CD4-positive, alpha-beta T cell (primary cell): Measurements from ENCODE around the gene HSD17B1. TPM values are rescaled to one million over a fixed set of nuclear protein-coding genes. Genes with fewer than 3 reads are reported as not detected.

ENCODE experiments used
- ATAC-seq: fragments of 200-7000 bp; cut with Tn5 transposase; one replicate; pipeline ENCODE4 v1.10.0; 2022; ENCODE audit warnings: mild to moderate bottlenecking; ENCODE audit not compliant: poor library complexity
- CTCF ChIA-PET: fragments of 350-600 bp; sonication (Branson Sonifier 250); formaldehyde crosslinking; loops from one replicate; lab custom pipeline; 2021; ENCODE audit warnings: antibody characterized with exemption, inconsistent platforms; lab: Charles Lee
- POLR2A ChIA-PET: fragments of 350-600 bp; sonication (Branson Sonifier 250); formaldehyde crosslinking; loops from one replicate; lab custom pipeline; 2021; ENCODE audit warnings: antibody characterized with exemption, inconsistent platforms; lab: Charles Lee
- DNase-seq, 14 experiments: peaks; one replicate each; pipeline ENCODE4 v3.0.0-alpha.2; 2013 to 2020; ENCODE audit warnings: mixed read lengths in 2 of 14
- H3K27ac ChIP-seq, 2 donors: one replicate each; pipeline versions ENCODE4 v1.5.1 to v1.7.0; 2013; ENCODE audit warnings: low read length in 2 of 2, low read depth in 1 of 2, mild to moderate bottlenecking in 1 of 2
- H3K27me3 ChIP-seq, 2 experiments: 1 replicate in 1 of 2; 2 replicates in 1 of 2; pipeline versions ENCODE4 v1.6.1 to v1.7.0; 2013; ENCODE audit warnings: low read length in 2 of 2, control low read depth in 1 of 2, mild to moderate bottlenecking in 1 of 2, moderate library complexity in 1 of 2; ENCODE audit not compliant: insufficient read depth in 2 of 2, control insufficient read depth in 1 of 2
- H3K36me3 ChIP-seq: one replicate; pipeline ENCODE4 v1.6.1; 2013; ENCODE audit warnings: low read length, control low read depth; ENCODE audit not compliant: insufficient read depth
- H3K4me1 ChIP-seq: one replicate; pipeline ENCODE4 v1.6.1; 2013; ENCODE audit warnings: low read length, control low read depth; ENCODE audit not compliant: insufficient read depth
- H3K4me3 ChIP-seq: one replicate; pipeline ENCODE4 v1.5.1; 2013; ENCODE audit warnings: mild to moderate bottlenecking, low read length, moderate library complexity
- H3K9me3 ChIP-seq, 2 experiments: 1 replicate in 1 of 2; 2 replicates in 1 of 2; pipeline versions ENCODE4 v1.6.1 to v1.7.0; 2013; ENCODE audit warnings: low read length in 2 of 2, mild to moderate bottlenecking in 2 of 2, control low read depth in 1 of 2, moderate library complexity in 1 of 2; ENCODE audit not compliant: control insufficient read depth in 1 of 2, insufficient read depth in 1 of 2
- H3K27ac Mint-ChIP-seq: one replicate; pipeline ENCODE4 v1.8.0; 2020; ENCODE audit warnings: mixed read lengths
- H3K27me3 Mint-ChIP-seq: one replicate; pipeline ENCODE4 v1.8.0; 2021; ENCODE audit warnings: mixed read lengths
- H3K36me3 Mint-ChIP-seq: one replicate; pipeline ENCODE4 v1.8.0; 2021; ENCODE audit warnings: low read depth, mixed read lengths
- H3K4me1 Mint-ChIP-seq: one replicate; pipeline ENCODE4 v1.8.0; 2021; ENCODE audit warnings: low read depth, mixed read lengths
- H3K4me3 Mint-ChIP-seq: one replicate; pipeline ENCODE4 v1.8.0; 2020; ENCODE audit warnings: mild to moderate bottlenecking, mixed read lengths
- H3K9me3 Mint-ChIP-seq: one replicate; pipeline ENCODE4 v1.8.0; 2020; ENCODE audit warnings: mixed read lengths
- intact Hi-C, 2 experiments: fragments of 100-400 bp; cut with DNase I in 1 of 2; cut with micrococcal nuclease in 1 of 2; formaldehyde crosslinking; loops; one replicate each; pipeline versions ENCODE4 v1.15.1 to v1.9.0; 2023 to 2025; cut with DNase I, micrococcal nuclease
- total RNA-seq, 174 experiments: library from RNA in 2 of 174; stranded (reverse) in 2 of 174; gene quantifications; one replicate each; pipeline ENCODE4 v1.2.3 and lab custom pipeline; 2021 to 2026
- TF ChIP-seq, protein P1 (sequence below): fragments of 200-600 bp; IDR thresholded peaks from one replicate; pipeline ENCODE4 v1.8.0; 2022; ENCODE audit warnings: antibody characterized with exemption, mild to moderate bottlenecking

HSD17B1 gene
- total RNA-seq, 2 experiments from 2014 or later = 0.80 to 0.81 TPM

DNA sequence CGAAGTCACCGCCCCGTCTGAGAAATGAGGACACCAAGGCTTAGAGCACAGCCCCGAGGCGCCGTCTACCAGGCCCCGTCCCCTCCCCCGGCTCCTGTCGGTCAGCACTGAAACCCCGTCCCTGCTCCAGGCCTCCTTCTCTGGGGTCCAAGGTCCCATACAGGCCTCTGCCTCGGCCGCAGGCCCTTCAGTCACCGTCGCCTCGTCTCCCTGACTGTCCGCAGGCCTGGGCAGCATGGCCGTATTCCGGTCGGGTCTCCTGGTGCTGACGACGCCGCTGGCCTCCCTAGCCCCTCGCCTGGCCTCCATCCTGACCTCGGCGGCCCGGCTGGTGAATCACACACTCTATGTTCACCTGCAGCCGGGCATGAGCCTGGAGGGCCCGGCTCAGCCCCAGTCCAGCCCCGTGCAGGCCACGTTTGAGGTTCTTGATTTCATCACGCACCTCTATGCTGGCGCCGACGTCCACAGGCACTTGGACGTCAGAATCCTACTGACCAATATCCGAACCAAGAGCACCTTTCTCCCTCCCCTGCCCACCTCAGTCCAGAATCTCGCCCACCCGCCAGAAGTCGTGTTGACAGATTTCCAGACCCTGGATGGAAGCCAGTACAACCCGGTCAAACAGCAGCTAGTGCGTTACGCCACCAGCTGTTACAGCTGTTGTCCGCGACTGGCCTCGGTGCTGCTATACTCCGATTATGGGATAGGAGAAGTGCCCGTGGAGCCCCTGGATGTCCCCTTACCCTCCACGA lies 9.8 kb downstream of the HSD17B1 start:
- H3K27me3 Mint-ChIP-seq = no peaks in the 10 kb centered on the region
- no peaks in the 10 kb centered on the region for H3K9me3 Mint-ChIP-seq
- TF ChIP-seq, protein P1, sequence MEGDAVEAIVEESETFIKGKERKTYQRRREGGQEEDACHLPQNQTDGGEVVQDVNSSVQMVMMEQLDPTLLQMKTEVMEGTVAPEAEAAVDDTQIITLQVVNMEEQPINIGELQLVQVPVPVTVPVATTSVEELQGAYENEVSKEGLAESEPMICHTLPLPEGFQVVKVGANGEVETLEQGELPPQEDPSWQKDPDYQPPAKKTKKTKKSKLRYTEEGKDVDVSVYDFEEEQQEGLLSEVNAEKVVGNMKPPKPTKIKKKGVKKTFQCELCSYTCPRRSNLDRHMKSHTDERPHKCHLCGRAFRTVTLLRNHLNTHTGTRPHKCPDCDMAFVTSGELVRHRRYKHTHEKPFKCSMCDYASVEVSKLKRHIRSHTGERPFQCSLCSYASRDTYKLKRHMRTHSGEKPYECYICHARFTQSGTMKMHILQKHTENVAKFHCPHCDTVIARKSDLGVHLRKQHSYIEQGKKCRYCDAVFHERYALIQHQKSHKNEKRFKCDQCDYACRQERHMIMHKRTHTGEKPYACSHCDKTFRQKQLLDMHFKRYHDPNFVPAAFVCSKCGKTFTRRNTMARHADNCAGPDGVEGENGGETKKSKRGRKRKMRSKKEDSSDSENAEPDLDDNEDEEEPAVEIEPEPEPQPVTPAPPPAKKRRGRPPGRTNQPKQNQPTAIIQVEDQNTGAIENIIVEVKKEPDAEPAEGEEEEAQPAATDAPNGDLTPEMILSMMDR = no peak
- Histone ChIP-seq H3K27ac (peak overlapping the region; percentile 54), H3K27me3 (no peaks in the 10 kb centered on the region), H3K4me3 (peak overlapping the region; percentile 78), H3K9me3 (no peaks in the 10 kb centered on the region), H3K36me3 (peaks cover 32% of the 10 kb centered on the region), H3K4me1 (peaks cover 50% of the 10 kb centered on the region)
- H3K4me1 Mint-ChIP-seq = peaks cover 35% of the 10 kb centered on the region
- ATAC-seq (peak; percentile 19), DNase-seq (peak in 1 of 14 experiments; percentile 31)
- H3K36me3 Mint-ChIP-seq = peaks cover 46% of the 10 kb centered on the region
- peak overlapping the region; percentile 96 for H3K27ac Mint-ChIP-seq
- ChIA-PET CTCF (no interaction called here), POLR2A (interaction anchor here (0.9 to 1.7 kb wide), 3 partner anchors 8 to 16 kb away, joined by 3 to 9 read pairs (median 5); partner anchors contain the start of gene PSMC3IP)
- intact Hi-C loops = loop anchor here in 1 of 2 experiments (2.0 kb wide), 1 partner anchor 26 kb away; the partner anchor contains the start of gene NAGLU
- peak overlapping the region; percentile 90 for H3K4me3 Mint-ChIP-seq

GRCh38 chr17:42563143-42563509 lies 10.4 kb downstream of the HSD17B1 start:
- TF ChIP-seq, protein P1 = no peak
- H3K36me3 Mint-ChIP-seq = peaks cover 51% of the 10 kb centered on the region
- intact Hi-C loops = loop anchor here in 1 of 2 experiments (2.0 kb wide), 1 partner anchor 26 kb away; the partner anchor contains the start of gene NAGLU
- peak overlapping the region; percentile 96 for H3K27ac Mint-ChIP-seq
- POLR2A ChIA-PET = interaction anchor here (1.7 kb wide), 1 partner anchor 9 kb away, joined by 9 read pairs; no protein-coding TSS in a partner anchor
- Histone ChIP-seq H3K4me3 (peak overlapping the region; percentile 78), H3K4me1 (peaks cover 55% of the 10 kb centered on the region), H3K36me3 (peaks cover 32% of the 10 kb centered on the region), H3K27me3 (no peaks in the 10 kb centered on the region), H3K27ac (no peak overlapping the region), H3K9me3 (no peaks in the 10 kb centered on the region)
- no peaks in the 10 kb centered on the region for H3K9me3 Mint-ChIP-seq
- H3K27me3 Mint-ChIP-seq = no peaks in the 10 kb centered on the region
- peak overlapping the region; percentile 90 for H3K4me3 Mint-ChIP-seq
- CTCF ChIA-PET = no interaction called here
- peaks cover 39% of the 10 kb centered on the region for H3K4me1 Mint-ChIP-seq
- ATAC-seq (no peak), DNase-seq (no peak)

GRCh38 chr17:42563543-42563942 lies 10.8 kb downstream of the HSD17B1 start:
- Mint-ChIP-seq H3K27ac (peak overlapping the region; percentile 96), H3K9me3 (no peaks in the 10 kb centered on the region), H3K4me1 (peaks cover 39% of the 10 kb centered on the region), H3K4me3 (peak overlapping the region; percentile 90), H3K27me3 (no peaks in the 10 kb centered on the region), H3K36me3 (peaks cover 52% of the 10 kb centered on the region)
- Histone ChIP-seq H3K27ac (no peak overlapping the region), H3K4me1 (peaks cover 59% of the 10 kb centered on the region), H3K27me3 (no peaks in the 10 kb centered on the region), H3K4me3 (no peak overlapping the region), H3K36me3 (peaks cover 35% of the 10 kb centered on the region), H3K9me3 (no peaks in the 10 kb centered on the region)
- ChIA-PET POLR2A (interaction anchor here (1.7 kb wide), 1 partner anchor 9 kb away, joined by 9 read pairs; no protein-coding TSS in a partner anchor), CTCF (no interaction called here)
- TF ChIP-seq, protein P1 = no peak
- ATAC-seq (no peak), DNase-seq (no peak)
- intact Hi-C loops = loop anchor here in 1 of 2 experiments (2.0 kb wide), 1 partner anchor 27 kb away; the partner anchor contains the start of gene NAGLU
